ENCODE results near the gene TIMP4. TPM values are rescaled to one million over a fixed set of nuclear protein-coding genes. Genes with fewer than 3 reads are reported as not detected.

The TIMP4 gene
- polyA plus RNA-seq, 3 donors = 29.1 to 374 (median 109) TPM

GRCh38 chr3:12187448-12188327 is 29.0 kb upstream of the TIMP4 start:
- WGBS, 3 donors = 22 to 61% (median 30%) methylated on average over 7 of the region's 7 CpGs
- peak overlapping the region; percentile 80 for H3K27ac ChIP-seq (ENCODE audit: low read depth, low read length)

- H3K27ac ChIP-seq (ENCODE audit: low read depth, low read length) = peak overlapping the region; percentile 52
- WGBS, 3 donors = 76 to 87% (median 85%) methylated on average over 8 of the region's 8 CpGs
Measured at GRCh38 chr3:12186515-12187286, 28.0 kb upstream of the TIMP4 start.

GRCh38 chr3:12186046-12186445 is 27.3 kb upstream of the TIMP4 start:
- WGBS, 3 donors = 73 to 91% (median 89%) methylated on average over 4 of the region's 4 CpGs
- H3K27ac ChIP-seq (ENCODE audit: low read depth, low read length) = no peak overlapping the region

DNA sequence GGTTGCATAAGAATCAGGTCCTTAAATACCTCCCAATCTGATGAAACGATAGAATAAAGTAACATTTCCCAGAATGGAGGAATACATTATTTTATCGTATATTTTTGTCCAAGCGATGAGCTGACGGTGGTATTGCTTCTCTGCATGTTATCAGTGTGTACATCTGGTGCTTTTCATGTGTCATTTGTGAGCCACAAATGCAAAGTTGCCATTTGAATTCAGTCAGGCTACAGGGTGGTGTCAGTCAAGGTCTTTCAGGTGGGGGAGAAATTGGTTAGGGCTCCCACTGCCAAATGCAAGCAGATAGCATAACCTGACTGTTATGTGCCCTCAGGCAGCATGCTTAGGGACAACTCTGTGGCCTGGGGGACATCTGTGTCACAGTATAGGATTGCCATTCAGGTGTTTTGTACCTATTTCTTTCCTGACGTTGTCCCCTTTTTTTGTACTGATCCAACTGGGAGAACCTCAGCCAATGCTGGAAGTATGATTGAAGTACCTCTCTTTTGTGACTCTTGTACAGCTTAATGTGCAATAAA is 26.5 kb upstream of the TIMP4 start:
- no peak overlapping the region for H3K27ac ChIP-seq (ENCODE audit: low read depth, low read length)
- WGBS, 3 donors = 85 to 92% (median 91%) methylated on average over 5 of the region's 5 CpGs

DNA sequence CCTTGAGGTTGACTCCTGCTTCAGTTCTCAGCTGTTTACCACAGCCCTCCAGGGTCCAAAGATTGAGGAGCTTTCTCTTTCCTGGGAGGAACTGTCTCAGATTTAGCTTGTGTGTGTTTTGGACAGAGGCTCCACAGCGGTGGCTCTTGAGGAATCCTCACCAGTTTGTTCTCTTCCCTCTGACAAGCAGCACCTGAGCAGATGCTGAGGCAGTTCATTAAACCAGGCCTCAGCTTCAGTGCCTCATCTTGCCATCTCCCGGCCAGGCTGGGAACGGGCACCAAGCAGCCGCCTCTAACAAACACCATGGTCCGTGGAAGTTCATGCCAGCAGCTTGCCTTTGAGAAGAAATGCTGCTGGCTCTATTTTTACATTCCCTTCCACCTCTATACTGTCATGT is 25.8 kb upstream of the TIMP4 start:
- H3K27ac ChIP-seq (ENCODE audit: low read depth, low read length) = no peak overlapping the region
- 92 to 96% (median 95%) methylated on average over 5 of the region's 5 CpGs for WGBS, 3 donors

GRCh38 chr3:12182687-12183441 is 24.2 kb upstream of the TIMP4 start:
- H3K27ac ChIP-seq (ENCODE audit: low read depth, low read length) = no peak overlapping the region
- WGBS, 3 donors = 75 to 82% (median 78%) methylated on average over 16 of the region's 16 CpGs

- 61 to 91% (median 80%) methylated on average over 2 of the region's 2 CpGs for WGBS, 3 donors
- H3K27ac ChIP-seq (ENCODE audit: low read depth, low read length) = no peak overlapping the region
Measured at GRCh38 chr3:12181806-12182205, 23.1 kb upstream of the TIMP4 start.

- no peak overlapping the region for H3K27ac ChIP-seq (ENCODE audit: low read depth, low read length)
- 92 to 97% (median 92%) methylated on average over 4 of the region's 4 CpGs for WGBS, 3 donors
Measured at GRCh38 chr3:12181301-12181700, 22.6 kb upstream of the TIMP4 start.

GRCh38 chr3:12180631-12181030 is 21.9 kb upstream of the TIMP4 start:
- WGBS, 3 donors = 88 to 91% (median 90%) methylated on average over 5 of the region's 5 CpGs
- H3K27ac ChIP-seq (ENCODE audit: low read depth, low read length) = no peak overlapping the region

DNA sequence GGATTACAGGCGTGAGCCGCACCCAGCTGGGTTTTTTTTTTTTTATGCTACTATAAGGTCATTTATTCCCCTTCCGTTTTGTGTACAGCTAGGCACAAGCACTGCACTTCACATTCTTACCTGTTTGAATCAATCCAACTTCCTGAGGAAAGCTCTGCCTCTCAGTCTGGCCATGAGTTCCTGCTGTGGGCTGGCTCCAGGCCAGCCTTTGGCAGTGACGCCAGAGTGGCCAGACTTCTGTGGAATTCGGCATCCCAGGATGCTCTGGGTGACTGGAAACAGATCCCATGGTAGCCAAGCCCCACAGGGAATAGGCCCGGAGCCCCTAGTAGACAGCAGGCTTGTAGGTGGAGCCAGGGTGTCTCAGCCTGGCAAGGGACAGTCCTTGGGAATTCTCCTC is 21.5 kb upstream of the TIMP4 start:
- no peak overlapping the region for H3K27ac ChIP-seq (ENCODE audit: low read depth, low read length)
- WGBS, 3 donors = 48 to 59% (median 49%) methylated on average over 6 of the region's 6 CpGs

GRCh38 chr3:12179441-12179840 is 20.7 kb upstream of the TIMP4 start:
- H3K27ac ChIP-seq (ENCODE audit: low read depth, low read length) = no peak overlapping the region
- WGBS, 3 donors = 96 to 99% (median 97%) methylated on average over 1 of the region's 1 CpG

GRCh38 chr3:12178091-12178820 is 19.5 kb upstream of the TIMP4 start:
- 32 to 69% (median 34%) methylated on average over 6 of the region's 6 CpGs for WGBS, 3 donors
- H3K27ac ChIP-seq (ENCODE audit: low read depth, low read length) = no peak overlapping the region

DNA sequence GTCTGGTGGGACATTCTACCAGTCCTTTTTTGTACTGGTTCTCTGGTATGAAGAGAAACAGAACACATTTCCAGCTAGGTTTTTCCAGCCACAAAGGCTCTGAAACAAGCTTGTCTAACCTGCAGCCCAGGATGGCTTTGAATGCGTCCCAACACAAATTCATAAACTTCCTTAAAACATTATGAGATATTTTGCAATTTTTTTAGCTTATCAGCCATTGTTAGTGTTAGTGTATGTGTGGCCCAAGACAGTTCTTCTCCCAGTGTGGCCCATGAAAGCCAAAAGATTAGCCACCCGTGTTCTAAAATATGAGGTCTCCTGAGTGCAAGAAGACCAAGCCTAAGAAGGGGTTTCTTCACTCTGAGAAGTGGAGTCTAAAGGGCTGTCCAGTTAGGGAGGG is 18.4 kb upstream of the TIMP4 start:
- 54 to 69% (median 54%) methylated on average over 2 of the region's 2 CpGs for WGBS, 3 donors

DNA sequence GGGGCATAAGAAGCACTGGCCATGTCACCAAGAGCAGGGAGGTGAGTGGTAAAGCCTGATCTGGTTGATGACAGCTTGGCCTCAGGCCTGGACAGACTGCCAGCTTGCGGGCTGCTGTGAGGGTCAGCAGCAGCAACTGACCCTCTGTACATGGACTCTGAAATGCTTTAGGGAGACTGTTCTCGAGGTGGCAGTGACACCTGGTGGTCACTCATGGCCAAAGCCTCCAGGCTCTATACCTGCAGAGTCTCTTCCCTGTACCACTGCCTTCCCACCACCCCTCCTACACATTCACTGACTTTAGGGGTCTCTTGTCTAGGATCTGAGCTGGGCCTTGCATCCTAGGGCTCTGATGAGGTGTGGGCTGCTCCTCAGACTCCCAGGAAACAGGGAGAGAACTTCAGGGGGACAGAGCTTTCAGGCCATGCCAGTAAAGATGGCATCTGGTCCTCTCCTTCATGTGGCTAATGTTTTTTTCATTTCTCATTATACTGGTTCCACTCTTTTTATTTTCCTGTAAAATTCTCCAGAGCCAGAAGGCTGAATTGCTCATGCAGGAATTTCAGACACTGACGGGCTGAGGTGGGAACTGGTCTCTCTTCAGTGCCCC is 17.2 kb upstream of the TIMP4 start:
- 46 to 61% (median 52%) methylated on average over 3 of the region's 3 CpGs for WGBS, 3 donors
- H3K27ac ChIP-seq (ENCODE audit: low read depth, low read length) = no peak overlapping the region

More for the DNA sequence above, 18.4 kb upstream of the TIMP4 start:
- H3K27ac ChIP-seq (ENCODE audit: low read depth, low read length) = no peak overlapping the region

- WGBS, 3 donors = 48 to 75% (median 58%) methylated on average over 1 of the region's 1 CpG
- H3K27ac ChIP-seq (ENCODE audit: low read depth, low read length) = no peak overlapping the region
Measured at GRCh38 chr3:12175137-12175593, 16.5 kb upstream of the TIMP4 start.

DNA sequence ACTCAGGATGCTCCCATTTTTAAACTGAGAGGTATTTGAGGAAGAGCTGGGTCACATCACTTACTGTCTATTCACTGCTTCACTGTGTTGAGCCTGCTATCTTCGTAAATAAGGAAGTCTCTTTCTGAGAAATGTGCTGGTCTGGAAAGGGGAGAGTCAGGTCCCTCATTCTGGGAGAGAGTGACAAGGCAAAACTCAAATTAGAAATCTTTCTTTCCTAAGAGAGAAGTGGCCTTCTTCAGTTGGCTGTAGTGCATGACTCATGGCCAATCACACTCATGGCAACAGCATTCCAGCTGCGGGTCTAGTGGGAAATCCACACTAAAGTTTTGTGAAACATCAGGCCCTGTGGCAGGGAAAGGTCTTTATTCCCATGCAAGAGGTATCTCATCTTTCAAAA is 11.5 kb upstream of the TIMP4 start:
- H3K27ac ChIP-seq (ENCODE audit: low read depth, low read length) = no peak overlapping the region
- WGBS, 3 donors = 57 to 68% (median 60%) methylated on average over 2 of the region's 2 CpGs

- WGBS, 3 donors = 60 to 86% (median 84%) methylated on average over 4 of the region's 4 CpGs
Measured at GRCh38 chr3:12165909-12166308, 7.2 kb upstream of the TIMP4 start.

More at GRCh38 chr3:12165909-12166308, 7.2 kb upstream of the TIMP4 start:
- no peak overlapping the region for H3K27ac ChIP-seq (ENCODE audit: low read depth, low read length)
